Activated T-helper 2 cell treated with anti-CD3 and anti-CD28 coated beads, Interferon-gamma antibody, Interleukin-2, Interleukin-4, amounts not matched to agents 10 μg/mL and 5 μg/mL and 100 μg/mL, durations not matched to agents 14 hours and 24 hours and 36 hours (primary cell): Measurements from ENCODE around the gene PDXDC1. TPM values are rescaled to one million over a fixed set of nuclear protein-coding genes. Genes with fewer than 3 reads are reported as not detected.
"Not testable (repeated sequence)": the region's sequence is repeated elsewhere in the genome, so short reads cannot be mapped to it uniquely, and the experiment has no call there.

ENCODE experiments used
- DNase-seq: peaks from one replicate; pipeline ENCODE4 v3.0.0; 2021; ENCODE audit warnings: low spot score
- H3K27ac Mint-ChIP-seq: one replicate; pipeline ENCODE4 v1.8.0; 2021; ENCODE audit warnings: mixed read lengths
- H3K27me3 Mint-ChIP-seq: one replicate; pipeline ENCODE4 v1.8.0; 2021; ENCODE audit warnings: low read depth, mixed read lengths
- H3K36me3 Mint-ChIP-seq: one replicate; pipeline ENCODE4 v1.8.0; 2021; ENCODE audit warnings: low read depth, mixed read lengths
- H3K4me1 Mint-ChIP-seq: one replicate; pipeline ENCODE4 v1.8.0; 2021; ENCODE audit warnings: low read depth, mixed read lengths
- H3K4me3 Mint-ChIP-seq: one replicate; pipeline ENCODE4 v1.8.0; 2021; ENCODE audit warnings: low read depth, mild to moderate bottlenecking, moderate library complexity, mixed read lengths
- H3K9me3 Mint-ChIP-seq: one replicate; pipeline ENCODE4 v1.8.0; 2021; ENCODE audit warnings: mixed read lengths
- intact Hi-C: fragments of 100-400 bp; cut with micrococcal nuclease; formaldehyde crosslinking; loops from one replicate; pipeline ENCODE4 v1.15.1; 2023
- total RNA-seq: library from RNA; stranded (reverse); gene quantifications from 2 replicates; pipeline ENCODE4 v1.2.3, GENCODE V29; 2022

PDXDC1 gene
- total RNA-seq, 1 donor from 2014 or later = 56.5 TPM

DNA sequence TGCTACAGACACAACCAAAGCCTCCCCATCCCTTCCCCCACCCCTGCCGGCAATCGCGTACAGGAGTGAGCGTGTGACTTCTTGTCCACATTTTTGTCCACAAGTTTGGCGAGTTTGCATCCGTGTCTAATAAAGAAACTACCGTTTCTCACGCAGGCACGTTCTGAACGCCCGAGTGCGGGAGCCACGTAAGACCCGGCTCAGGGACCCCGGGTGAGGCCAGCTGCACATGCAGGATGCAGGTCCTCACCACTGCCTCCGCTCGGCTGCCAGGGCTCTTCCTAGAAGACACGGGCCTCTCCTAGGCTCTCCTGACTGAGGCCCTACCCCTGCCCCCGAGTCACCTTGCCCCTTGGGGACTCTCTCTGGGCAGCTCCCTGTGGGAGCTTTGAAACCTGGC, 174.0 kb downstream of the PDXDC1 start:
- H3K9me3 Mint-ChIP-seq, H3K4me1 Mint-ChIP-seq, H3K27ac Mint-ChIP-seq, H3K36me3 Mint-ChIP-seq, H3K4me3 Mint-ChIP-seq, H3K27me3 Mint-ChIP-seq, DNase-seq, intact Hi-C loops: not testable (repeated sequence)

DNA sequence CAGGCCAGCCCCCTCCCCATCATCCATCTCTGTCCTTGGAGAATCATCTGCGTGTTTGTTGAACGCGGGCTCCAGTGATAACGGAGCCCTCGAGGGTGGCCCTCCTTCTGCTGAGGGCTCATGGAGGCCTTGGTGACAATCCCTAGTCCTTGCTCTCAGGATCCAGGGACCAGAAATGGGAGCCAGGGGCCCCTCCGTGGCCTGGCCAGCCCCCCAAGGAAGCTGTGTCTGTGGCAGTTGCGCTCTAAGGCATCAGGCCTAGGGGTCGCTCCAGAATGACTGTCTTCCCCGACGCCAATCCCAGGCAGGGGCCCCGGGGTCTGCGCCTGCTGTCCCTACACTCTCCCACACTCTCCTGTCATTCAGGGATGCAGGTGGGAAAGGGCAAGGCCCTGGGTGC, 174.4 kb downstream of the PDXDC1 start:
- H3K4me3 Mint-ChIP-seq, H3K36me3 Mint-ChIP-seq, H3K27ac Mint-ChIP-seq, H3K27me3 Mint-ChIP-seq, H3K4me1 Mint-ChIP-seq, intact Hi-C loops, DNase-seq, H3K9me3 Mint-ChIP-seq: not testable (repeated sequence)

DNA sequence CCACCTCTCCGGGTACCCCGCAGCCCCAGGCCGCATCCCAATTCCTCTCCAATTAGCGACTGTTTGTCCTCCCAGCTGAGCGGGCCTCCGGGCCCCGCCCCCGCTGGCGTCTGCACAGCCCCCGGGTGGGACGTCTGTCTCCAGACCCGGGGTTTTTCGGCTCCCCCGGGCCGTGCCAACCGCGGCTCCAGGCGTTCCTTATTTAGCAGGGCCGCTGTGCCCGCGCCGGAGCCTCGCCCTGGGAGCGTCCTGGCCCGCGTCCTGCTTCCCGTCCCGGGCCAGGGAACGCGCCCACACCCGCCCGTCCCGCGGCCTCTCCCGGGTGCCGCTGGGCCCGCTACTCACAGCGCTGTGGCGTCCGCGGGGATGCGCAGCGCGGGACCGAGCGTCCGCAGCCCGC, 179.2 kb downstream of the PDXDC1 start:
- H3K27me3 Mint-ChIP-seq, H3K4me1 Mint-ChIP-seq, H3K36me3 Mint-ChIP-seq, intact Hi-C loops, H3K27ac Mint-ChIP-seq, DNase-seq, H3K9me3 Mint-ChIP-seq: not testable (repeated sequence)
- peak overlapping the region; percentile 64 for H3K4me3 Mint-ChIP-seq

GRCh38 chr16:15154650-15155562, 180.1 kb downstream of the PDXDC1 start:
- H3K27ac Mint-ChIP-seq = peak overlapping the region; percentile 49

DNA sequence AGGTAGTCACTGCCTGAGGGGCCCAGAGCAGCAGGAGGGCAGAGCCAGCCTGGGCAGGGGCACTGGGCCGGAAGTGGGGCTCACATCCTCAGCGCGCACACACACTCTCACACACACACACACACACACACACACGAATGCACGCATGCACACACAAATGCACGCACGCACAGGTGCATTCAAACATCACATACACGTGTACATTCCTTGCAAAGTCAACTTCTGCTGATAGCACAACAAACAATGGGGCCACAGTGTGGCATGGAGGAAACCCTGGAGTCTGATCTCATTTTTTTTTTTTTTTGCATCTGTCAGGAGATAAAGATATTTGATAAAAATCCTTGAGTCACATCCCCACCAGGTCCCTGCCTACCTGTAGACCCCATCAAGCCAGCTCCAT, 182.8 kb downstream of the PDXDC1 start:
- H3K36me3 Mint-ChIP-seq, H3K27ac Mint-ChIP-seq, H3K27me3 Mint-ChIP-seq, H3K9me3 Mint-ChIP-seq, intact Hi-C loops, H3K4me1 Mint-ChIP-seq, H3K4me3 Mint-ChIP-seq, DNase-seq: not testable (repeated sequence)

More at GRCh38 chr16:15154650-15155562, 180.1 kb downstream of the PDXDC1 start:
- H3K4me3 Mint-ChIP-seq = peak overlapping the region; percentile 77
- intact Hi-C loops, H3K27me3 Mint-ChIP-seq, H3K36me3 Mint-ChIP-seq, H3K9me3 Mint-ChIP-seq, H3K4me1 Mint-ChIP-seq: not testable (repeated sequence)
- DNase-seq = peak; percentile 87

GRCh38 chr16:15159671-15160070, 184.8 kb downstream of the PDXDC1 start:
- H3K4me3 Mint-ChIP-seq, DNase-seq, H3K36me3 Mint-ChIP-seq, H3K9me3 Mint-ChIP-seq, H3K4me1 Mint-ChIP-seq, H3K27ac Mint-ChIP-seq, intact Hi-C loops: not testable (repeated sequence)
- H3K27me3 Mint-ChIP-seq = peaks cover 11% of the 10 kb centered on the region

- H3K4me3 Mint-ChIP-seq = not testable (repeated sequence)
These were observed 185.7 kb downstream of the PDXDC1 start for GRCh38 chr16:15160571-15160970.

DNA sequence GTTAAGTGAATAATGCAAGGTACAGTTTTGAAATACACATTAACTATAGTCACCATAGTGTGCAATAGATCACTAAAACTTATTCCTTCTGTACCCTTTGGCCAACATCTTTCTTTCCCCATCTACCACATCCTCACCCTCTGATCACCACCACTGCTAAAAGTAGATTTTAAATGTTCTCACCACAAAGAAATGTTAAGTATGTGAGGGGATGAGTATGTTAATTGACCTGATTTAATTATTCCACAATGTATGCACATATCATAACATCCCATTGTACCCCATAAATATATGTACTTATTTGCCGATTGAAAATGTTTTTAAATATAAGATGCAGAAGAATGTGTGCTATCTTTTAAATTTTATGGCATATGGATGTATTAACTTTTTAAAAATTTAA, 188.2 kb downstream of the PDXDC1 start:
- H3K9me3 Mint-ChIP-seq, intact Hi-C loops, H3K4me3 Mint-ChIP-seq, H3K4me1 Mint-ChIP-seq, DNase-seq, H3K27ac Mint-ChIP-seq, H3K36me3 Mint-ChIP-seq: not testable (repeated sequence)
- H3K27me3 Mint-ChIP-seq = peaks cover 15% of the 10 kb centered on the region

More at GRCh38 chr16:15160571-15160970, 185.7 kb downstream of the PDXDC1 start:
- H3K4me1 Mint-ChIP-seq, H3K27ac Mint-ChIP-seq, DNase-seq, H3K9me3 Mint-ChIP-seq, intact Hi-C loops, H3K36me3 Mint-ChIP-seq: not testable (repeated sequence)
- peaks cover 11% of the 10 kb centered on the region for H3K27me3 Mint-ChIP-seq

GRCh38 chr16:15166177-15166576, 191.4 kb downstream of the PDXDC1 start:
- peaks cover 19% of the 10 kb centered on the region for H3K27me3 Mint-ChIP-seq
- H3K27ac Mint-ChIP-seq, intact Hi-C loops, H3K36me3 Mint-ChIP-seq, H3K4me3 Mint-ChIP-seq, H3K9me3 Mint-ChIP-seq, H3K4me1 Mint-ChIP-seq, DNase-seq: not testable (repeated sequence)

- H3K9me3 Mint-ChIP-seq, DNase-seq, H3K4me3 Mint-ChIP-seq, H3K27ac Mint-ChIP-seq, intact Hi-C loops, H3K27me3 Mint-ChIP-seq, H3K4me1 Mint-ChIP-seq, H3K36me3 Mint-ChIP-seq: not testable (repeated sequence)
These were observed 193.5 kb downstream of the PDXDC1 start for GRCh38 chr16:15168303-15168702.

GRCh38 chr16:15168953-15169652, 194.3 kb downstream of the PDXDC1 start:
- H3K36me3 Mint-ChIP-seq, intact Hi-C loops, H3K9me3 Mint-ChIP-seq, H3K4me3 Mint-ChIP-seq, H3K4me1 Mint-ChIP-seq, DNase-seq, H3K27ac Mint-ChIP-seq: not testable (repeated sequence)
- H3K27me3 Mint-ChIP-seq = peaks cover 10% of the 10 kb centered on the region

- DNase-seq, H3K9me3 Mint-ChIP-seq, H3K27me3 Mint-ChIP-seq, H3K27ac Mint-ChIP-seq, H3K4me1 Mint-ChIP-seq, H3K36me3 Mint-ChIP-seq, intact Hi-C loops, H3K4me3 Mint-ChIP-seq: not testable (repeated sequence)
These were observed 205.1 kb downstream of the PDXDC1 start for GRCh38 chr16:15179909-15180308.

- H3K4me3 Mint-ChIP-seq, H3K4me1 Mint-ChIP-seq, DNase-seq, H3K9me3 Mint-ChIP-seq, H3K27ac Mint-ChIP-seq, intact Hi-C loops, H3K27me3 Mint-ChIP-seq, H3K36me3 Mint-ChIP-seq: not testable (repeated sequence)
These were observed 206.1 kb downstream of the PDXDC1 start for GRCh38 chr16:15180946-15181345.
